ENCODE measurements around the gene CCAR1.
"Not testable (repeated sequence)": the region's sequence is repeated elsewhere in the genome, so short reads cannot be mapped to it uniquely, and the experiment has no call there.

Gene CCAR1

DNA sequence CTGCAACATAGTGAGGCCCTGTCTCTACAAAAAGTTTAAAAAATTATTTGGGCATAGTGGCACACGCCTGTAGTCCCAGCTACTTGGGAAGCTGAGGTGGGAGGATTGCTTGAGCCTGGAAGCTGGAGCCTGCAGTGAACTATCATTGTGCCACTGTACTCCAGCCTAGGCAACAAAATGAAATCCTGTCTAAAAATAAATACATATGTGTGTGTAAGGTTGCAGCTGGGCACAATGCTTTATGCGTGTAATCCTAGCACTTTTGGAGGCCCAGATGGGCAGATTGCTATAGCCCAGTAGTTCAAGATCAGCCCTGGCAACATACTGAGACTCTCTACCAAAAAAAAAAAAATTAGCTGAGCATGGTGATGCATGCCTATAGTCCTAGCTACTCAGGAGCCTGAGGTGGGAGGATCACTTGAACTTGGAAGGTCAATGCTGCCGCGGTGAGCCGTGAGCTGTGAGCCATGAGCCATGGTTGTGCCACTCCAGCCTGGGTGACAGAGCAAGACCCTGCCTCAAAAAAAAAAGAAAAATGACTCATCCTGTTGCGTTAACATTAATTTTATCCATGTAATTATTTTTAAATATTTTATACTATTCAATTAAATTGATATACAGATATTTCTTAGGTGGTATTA, 38.3 kb downstream of the CCAR1 start:
- no peak for DNase-seq

GRCh38 chr10:68759967-68760366, 38.9 kb downstream of the CCAR1 start:
- DNase-seq, result no peak

- not testable (repeated sequence) for DNase-seq
These were observed 46.4 kb downstream of the CCAR1 start for GRCh38 chr10:68767407-68767806.

DNA sequence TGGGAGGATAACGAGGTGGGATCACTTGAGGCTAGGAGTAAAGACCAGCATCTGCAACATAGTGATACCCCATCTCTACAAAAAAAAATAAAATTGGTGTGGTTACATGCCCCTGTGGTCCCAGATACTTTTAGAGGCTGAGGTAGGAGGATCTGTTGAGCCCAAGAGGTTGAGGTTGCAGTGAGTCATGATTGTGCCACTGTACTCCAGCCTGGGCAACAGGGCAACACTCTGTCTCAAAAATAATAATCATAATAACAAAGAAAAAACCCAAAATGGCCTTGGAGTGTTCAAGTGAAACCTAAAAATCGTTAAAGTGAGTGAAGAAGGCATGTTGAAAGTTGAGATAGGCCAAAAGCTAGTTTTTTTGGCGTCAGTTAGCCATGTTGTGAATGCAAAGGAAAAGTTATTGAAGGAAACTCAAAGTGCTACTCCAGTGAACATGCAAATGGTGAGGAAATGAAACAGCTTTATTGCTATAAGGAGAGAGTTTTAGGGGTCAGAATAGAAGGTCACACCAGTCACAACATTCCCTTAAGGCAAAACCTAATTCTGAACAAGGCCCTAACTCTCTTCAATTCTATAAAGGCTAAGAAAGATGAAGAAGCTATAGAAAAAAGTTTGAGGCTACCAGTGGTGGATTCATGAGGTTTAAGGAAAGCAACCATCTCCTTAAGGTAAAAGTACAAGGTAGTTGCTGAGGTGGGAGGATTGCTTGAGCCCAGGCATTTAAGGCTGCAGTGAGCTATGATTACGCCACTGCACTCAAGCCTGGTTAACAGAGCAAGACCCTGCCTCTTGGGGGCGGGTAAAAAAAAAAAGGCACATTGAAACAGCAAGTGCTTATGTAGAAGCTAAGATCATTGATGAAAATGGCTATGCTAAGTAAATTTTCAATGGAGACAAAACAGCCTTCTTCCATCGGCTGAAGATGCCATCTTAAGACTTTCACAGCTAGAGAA, 60.9 kb downstream of the CCAR1 start:
- DNase-seq, result no peak

DNA sequence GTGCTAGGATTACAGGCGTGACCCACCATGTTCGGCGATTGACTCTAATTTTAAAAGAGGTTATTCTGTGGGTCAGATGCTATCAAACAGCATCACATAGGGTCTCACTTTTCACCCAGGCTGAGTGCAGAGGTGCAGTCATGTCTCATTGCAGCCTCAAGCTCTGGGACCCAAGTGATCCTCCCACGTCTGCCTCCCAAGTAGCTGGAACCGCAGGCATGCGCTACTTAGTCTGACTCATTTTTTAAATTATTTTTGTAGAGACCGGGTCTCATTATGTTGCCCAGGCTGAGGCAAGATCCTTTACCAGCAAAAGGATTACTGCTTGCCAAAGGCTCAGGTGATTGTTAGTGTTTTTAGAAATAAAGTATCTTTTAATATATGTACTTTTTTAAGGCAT, 63.4 kb downstream of the CCAR1 start:
- DNase-seq, result no peak

- DNase-seq, result no peak
These were observed 66.8 kb downstream of the CCAR1 start for GRCh38 chr10:68787813-68788212.

DNA sequence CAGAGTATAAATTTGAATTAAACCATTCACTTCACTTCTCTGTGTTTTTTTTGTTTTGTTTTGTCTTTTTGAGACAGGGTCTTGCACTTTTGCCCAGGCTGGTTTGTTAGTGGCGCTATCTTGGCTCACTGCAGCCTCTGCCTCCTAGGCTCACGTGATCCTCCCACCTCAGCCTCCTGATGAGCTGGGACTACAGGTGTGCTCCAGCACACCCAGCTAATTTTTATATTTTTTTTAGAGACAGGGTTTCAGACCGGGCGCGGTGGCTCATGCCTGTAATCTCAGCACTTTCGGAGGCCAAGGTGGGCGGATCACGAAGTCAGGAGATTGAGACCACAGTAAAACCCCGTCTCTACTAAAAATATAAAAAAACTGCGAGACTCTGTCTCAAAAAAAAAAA, 69.4 kb downstream of the CCAR1 start:
- no peak for DNase-seq

GRCh38 chr10:68792115-68792514, 71.1 kb downstream of the CCAR1 start:
- no peak for DNase-seq

GRCh38 chr10:68795886-68796532, 75.0 kb downstream of the CCAR1 start:
- no peak for DNase-seq

DNA sequence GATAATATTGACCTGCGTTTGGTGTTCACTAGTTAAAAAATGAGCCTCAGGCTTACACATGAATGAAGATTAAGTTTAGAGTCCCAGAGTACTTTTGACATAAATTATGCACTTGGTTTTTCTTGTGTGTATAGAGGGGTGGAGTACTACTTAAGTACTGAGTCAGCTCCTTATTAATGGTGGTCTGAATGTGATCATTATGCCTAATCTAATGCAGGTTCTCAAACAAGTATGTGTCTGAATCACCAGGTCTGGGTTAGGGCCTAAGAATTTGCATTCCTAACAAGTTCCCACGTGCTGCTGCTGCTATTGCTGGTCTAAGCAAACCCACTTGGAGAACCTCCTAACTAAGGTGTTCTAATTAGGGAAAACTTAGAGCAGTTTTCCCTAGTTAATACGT, 75.6 kb downstream of the CCAR1 start:
- DNase-seq, result no peak

- DNase-seq, result no peak
These were observed 79.2 kb downstream of the CCAR1 start for GRCh38 chr10:68800211-68800610.

DNA sequence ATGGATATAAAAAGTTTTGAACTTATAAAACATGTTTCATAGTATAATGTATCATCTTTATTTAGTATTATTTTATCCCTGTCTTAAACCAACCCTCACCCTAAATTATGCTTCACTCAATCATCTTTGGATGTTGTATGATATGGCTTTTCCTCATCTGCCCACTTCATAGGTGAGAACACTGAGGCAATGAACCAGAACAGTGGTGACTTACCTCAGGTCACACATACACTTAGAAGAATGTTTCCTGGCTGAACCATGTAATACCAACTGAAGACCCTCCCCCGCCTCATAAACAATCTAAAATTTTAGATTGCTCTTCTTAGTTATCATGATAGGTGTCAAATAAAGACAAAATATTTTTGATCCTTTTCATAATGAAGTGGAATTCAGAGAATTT, 83.7 kb downstream of the CCAR1 start:
- no peak for DNase-seq

- not testable (repeated sequence) for DNase-seq
These were observed 89.8 kb downstream of the CCAR1 start for GRCh38 chr10:68810830-68811229.

DNA sequence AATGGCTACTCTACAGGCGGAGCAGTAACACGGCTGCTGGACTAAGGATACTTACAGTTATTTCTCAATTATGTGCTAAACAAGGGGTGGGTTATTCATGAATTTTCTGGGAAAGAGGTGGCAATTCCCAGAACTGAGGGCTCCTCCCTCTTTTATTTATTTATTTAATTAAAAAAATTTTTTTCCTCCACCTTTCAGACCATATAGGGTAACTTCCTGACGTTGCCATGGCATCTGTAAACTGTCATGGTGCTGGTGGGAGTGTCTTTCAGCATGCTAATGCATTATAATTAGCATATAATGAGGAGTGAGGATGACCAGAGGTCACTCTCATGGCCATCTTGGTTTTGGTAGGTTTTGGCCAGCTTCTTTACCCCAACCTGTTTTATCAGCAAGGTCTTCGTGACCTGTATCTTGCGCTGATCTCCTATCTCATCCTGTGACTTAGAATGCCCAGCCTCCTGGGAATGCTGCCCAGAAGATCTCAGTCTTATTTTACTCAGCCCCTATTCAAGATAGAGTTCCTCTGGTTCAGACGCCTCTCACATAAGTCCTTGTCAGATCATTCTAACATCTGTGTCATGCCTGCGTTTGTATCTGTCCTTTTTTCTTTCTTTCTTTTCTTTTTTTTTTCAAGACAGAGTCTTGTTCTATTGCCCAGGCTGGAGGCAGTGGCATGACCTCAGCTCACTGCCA, 90.4 kb downstream of the CCAR1 start:
- DNase-seq, result no peak

DNA sequence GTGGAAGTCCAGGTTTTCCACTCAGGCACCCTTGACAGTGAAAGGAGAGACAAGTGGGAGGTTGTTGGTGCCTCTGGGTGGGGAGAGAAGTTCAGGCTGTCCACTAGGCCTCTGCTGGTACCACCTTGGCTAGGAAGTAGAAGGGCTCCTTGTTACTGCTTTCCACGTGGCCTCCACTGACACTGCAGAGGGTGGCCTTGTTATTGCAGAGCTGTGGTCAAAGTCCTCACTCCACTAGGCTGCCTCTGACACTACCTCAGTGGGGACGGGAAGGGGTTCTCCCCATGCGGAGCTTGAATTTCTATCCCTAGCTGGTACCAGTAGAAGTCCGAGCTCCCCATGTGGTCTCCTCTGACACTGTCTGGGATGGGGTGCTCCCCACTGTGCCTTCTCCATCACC, 91.4 kb downstream of the CCAR1 start:
- no peak for DNase-seq

GRCh38 chr10:68813559-68813958, 92.5 kb downstream of the CCAR1 start:
- DNase-seq, result no peak

- no peak for DNase-seq
These were observed 95.9 kb downstream of the CCAR1 start for GRCh38 chr10:68816796-68817412.

- DNase-seq, result not testable (repeated sequence)
These were observed 99.3 kb downstream of the CCAR1 start for GRCh38 chr10:68820359-68820758.

DNA sequence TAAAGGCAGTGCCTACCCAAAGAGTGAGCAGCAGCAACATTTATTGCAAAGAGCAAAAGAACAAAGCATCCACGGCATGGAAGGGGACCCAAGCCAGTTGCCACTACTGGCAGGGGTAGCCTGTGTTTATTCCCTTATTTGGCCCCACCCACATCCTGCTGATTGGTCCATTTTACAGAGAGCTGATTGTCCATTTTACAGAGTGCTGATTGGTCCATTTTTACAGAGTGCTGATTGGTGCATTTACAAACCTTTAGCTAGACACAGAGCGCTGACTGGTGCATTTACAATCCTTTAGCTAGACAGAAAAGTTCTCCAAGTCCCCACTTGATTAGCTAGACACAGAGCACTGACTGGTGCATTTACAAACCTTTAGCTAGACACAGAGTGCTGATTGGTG, 101.6 kb downstream of the CCAR1 start:
- DNase-seq, result not testable (repeated sequence)

DNA sequence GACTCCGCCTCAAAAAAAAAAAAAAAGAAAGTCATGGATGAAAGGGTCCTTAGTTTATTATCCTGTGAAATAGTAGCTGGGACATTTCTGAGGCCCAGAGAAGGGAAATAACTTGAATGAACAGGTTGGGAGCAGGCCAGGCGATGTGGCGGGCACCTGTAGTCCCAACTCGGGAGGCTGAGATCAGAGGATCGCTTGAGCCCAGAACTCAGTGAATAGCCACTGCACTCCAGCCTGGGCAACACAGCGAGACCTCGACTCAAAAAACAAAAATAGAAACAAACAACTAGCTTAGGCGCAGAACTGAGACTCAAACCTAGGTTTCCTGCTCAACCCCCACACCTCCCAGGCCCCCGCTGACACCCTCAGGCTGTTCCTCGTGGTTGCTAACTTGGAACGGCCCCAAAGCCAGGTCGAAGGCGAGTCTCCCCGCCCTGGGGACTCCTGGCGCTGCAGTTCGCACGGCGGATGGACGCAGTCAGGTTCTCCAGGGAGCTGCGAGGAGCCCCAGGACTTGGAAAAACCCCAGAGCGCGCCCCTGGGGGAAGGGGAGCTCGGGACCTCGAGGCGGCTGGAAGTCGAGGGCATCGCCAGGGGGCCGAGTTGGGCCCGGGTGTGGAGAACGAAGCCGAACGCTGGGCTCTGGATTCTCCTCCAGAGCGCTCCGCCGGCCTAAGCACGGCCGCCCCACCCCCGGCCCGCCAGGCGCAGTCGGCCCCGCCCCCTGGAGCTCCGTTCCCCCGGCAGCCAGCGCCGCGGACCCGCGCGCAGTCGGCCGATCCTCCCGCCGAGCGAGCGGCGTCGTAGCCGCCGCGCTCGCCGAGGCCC, 105.9 kb downstream of the CCAR1 start, which contains the start of gene STOX1:
Gene STOX1 (plus strand): TSS at position 768 of the 828 bp plus-strand sequence. CDS start 93 bp downstream, outside the sequence.
- DNase-seq, result peak; percentile 24 to 55

DNA sequence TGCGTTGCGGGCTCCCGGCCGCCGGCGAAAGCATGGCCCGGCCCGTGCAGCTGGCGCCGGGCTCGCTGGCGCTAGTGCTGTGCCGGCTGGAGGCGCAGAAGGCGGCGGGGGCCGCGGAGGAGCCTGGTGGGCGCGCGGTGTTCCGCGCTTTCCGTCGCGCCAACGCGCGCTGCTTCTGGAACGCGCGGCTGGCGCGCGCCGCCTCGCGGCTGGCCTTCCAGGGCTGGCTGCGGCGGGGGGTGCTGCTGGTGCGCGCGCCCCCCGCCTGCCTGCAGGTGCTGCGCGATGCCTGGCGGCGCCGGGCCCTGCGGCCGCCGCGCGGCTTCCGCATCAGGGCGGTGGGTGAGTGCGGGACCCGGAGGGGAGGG, 106.5 kb downstream of the CCAR1 start:
- DNase-seq, result not testable (repeated sequence)

Data from NCI-H1930 (cell line).